HepG2 (cell line): ENCODE data around the gene RHOV. TPM values are rescaled to one million over a fixed set of nuclear protein-coding genes. Genes with fewer than 3 reads are reported as not detected.

ENCODE experiments used
- ATF5 ChIP-seq: sonication (generic); formaldehyde crosslinking; IDR thresholded peaks from 2 replicates; pipeline ENCODE4 v1.4.0; 2020; ENCODE audit warnings: mild to moderate bottlenecking, low read depth, missing genetic modification reagents
- HNF1B ChIP-seq: sonication (generic); formaldehyde crosslinking; IDR thresholded peaks from 2 replicates; pipeline ENCODE4 v1.5.1; 2020; ENCODE audit warnings: mild to moderate bottlenecking, moderate library complexity, missing genetic modification reagents
- HNF4A ChIP-seq: sonication (generic); formaldehyde crosslinking; IDR thresholded peaks from 2 replicates; pipeline ENCODE4 v1.4.0; 2020; ENCODE audit warnings: missing genetic modification reagents
- HNF4G ChIP-seq, 2 experiments: sonication (generic) in 1 of 2; formaldehyde crosslinking in 1 of 2; IDR thresholded peaks; 2 replicates each; pipeline versions ENCODE4 v1.4.0 to v1.6.1; 2011 to 2020; ENCODE audit warnings: borderline replicate concordance in 2 of 2, low read depth in 2 of 2, mild to moderate bottlenecking in 2 of 2, low read length in 1 of 2, missing genetic modification reagents in 1 of 2, moderate library complexity in 1 of 2
- MXD3 ChIP-seq: IDR thresholded peaks from 2 replicates; pipeline ENCODE4 v1.6.1; 2016; ENCODE audit warnings: mild to moderate bottlenecking, missing biosample characterization, missing genetic modification reagents
- RCOR2 ChIP-seq: IDR thresholded peaks from 2 replicates; pipeline ENCODE4 v1.6.1; 2016; ENCODE audit warnings: missing biosample characterization, missing genetic modification reagents
- STAG1 ChIP-seq: sonication (generic); formaldehyde crosslinking; IDR thresholded peaks from 2 replicates; pipeline ENCODE4 v1.4.0; 2020; ENCODE audit warnings: missing genetic modification reagents
- TGIF2 ChIP-seq: IDR thresholded peaks from 2 replicates; pipeline ENCODE4 v1.6.1; 2016; ENCODE audit warnings: control low read depth, missing compliant biosample characterization
- THRA ChIP-seq: sonication (generic); formaldehyde crosslinking; IDR thresholded peaks from 2 replicates; pipeline ENCODE4 v1.4.0; 2020; ENCODE audit warnings: missing genetic modification reagents, borderline replicate concordance
- ZFAT ChIP-seq: sonication (generic); formaldehyde crosslinking; conservative IDR thresholded peaks from 2 replicates; pipeline ENCODE4 v1.8.1; 2023; ENCODE audit warnings: missing genetic modification reagents, inconsistent platforms
- ZKSCAN8 ChIP-seq: IDR thresholded peaks from 2 replicates; pipeline ENCODE4 v1.6.1; 2016; ENCODE audit warnings: borderline replicate concordance, missing genetic modification reagents, missing compliant biosample characterization
- ZNF574 ChIP-seq: sonication (generic); formaldehyde crosslinking; IDR thresholded peaks from 2 replicates; pipeline ENCODE4 v1.4.0; 2020; ENCODE audit warnings: missing genetic modification reagents
- ZNF580 ChIP-seq: IDR thresholded peaks from 2 replicates; pipeline ENCODE4 v1.6.1; 2016; ENCODE audit warnings: low read depth, borderline replicate concordance
- ZNF687 ChIP-seq: sonication (generic); formaldehyde crosslinking; IDR thresholded peaks from 2 replicates; pipeline ENCODE4 v1.5.1; 2020; ENCODE audit warnings: mild to moderate bottlenecking, missing genetic modification reagents, moderate library complexity
- polyA plus RNA-seq, 8 experiments: library from polyadenylated mRNA; depleted of rRNA in 3 of 8; stranded (reverse) in 7 of 8; unstranded in 1 of 8; fragments of >200 nt; fragmentation: Illumina TruSeq in 4 of 8; extraction: Trizol in 4 of 8; gene quantifications; 2 replicates each; pipeline versions ENCODE4 v1.2.1 to v1.2.3, GENCODE V29; 2011 to 2016; ENCODE audit warnings: low read depth in 4 of 8, missing spikeins in 1 of 8, mixed read lengths in 1 of 8; ENCODE audit not compliant: insufficient read depth in 1 of 8
- total RNA-seq, 5 experiments: library from RNA; depleted of rRNA; stranded (reverse); fragments of >200 nt; fragmentation: Illumina TruSeq; extraction: Trizol; gene quantifications; 2 replicates each; pipeline ENCODE4 v1.2.3, GENCODE V29; 2016; ENCODE audit warnings: low read depth in 1 of 5

The RHOV gene
- total and polyA plus RNA-seq, 2 of the 13 experiments (the other 11 are each of a cell fraction or from before 2014, with no cell fraction given): 0.17 to 0.18 TPM

GRCh38 chr15:40859206-40859851 lies 14.7 kb downstream of the RHOV start (continued):
- 0 out of 2 replicates have a peak, but pooled peaks have one; percentile 35 for TF ChIP-seq ZNF580 (CRISPR knock-in tag)
- peak; percentile 69 for TF ChIP-seq ZNF687 (CRISPR knock-in tag)
- TF ChIP-seq ATF5 (CRISPR knock-in tag): no peak
- TF ChIP-seq STAG1: peak; percentile 60
- TF ChIP-seq ZKSCAN8 (CRISPR knock-in tag): 0 out of 2 replicates have a peak, but pooled peaks have one; percentile 20
- no peak for TF ChIP-seq ZFAT (CRISPR knock-in tag)
- 0 out of 2 replicates have a peak, but pooled peaks have one; percentile 14 for TF ChIP-seq HNF1B
- TF ChIP-seq HNF4A (CRISPR knock-in tag): 0 out of 2 replicates have a peak, but pooled peaks have one; percentile 16
- no peak for TF ChIP-seq MXD3 (CRISPR knock-in tag)
- 0 out of 2 replicates have a peak, but pooled peaks have one; percentile 3 for TF ChIP-seq HNF4G (IDR thresholded peaks at IDR 0.05; ENCODE audit: borderline replicate concordance, low read depth, low read length)
- peak; percentile 62; the same call in 1 of the 2 replicates for TF ChIP-seq HNF4G (CRISPR knock-in tag; IDR thresholded peaks at IDR 0.05; ENCODE audit: borderline replicate concordance, low read depth)
- peak; percentile 47 for TF ChIP-seq ZNF574 (CRISPR knock-in tag)
- 0 out of 2 replicates have a peak, but pooled peaks have one; percentile 23 for TF ChIP-seq TGIF2 (CRISPR knock-in tag)
- TF ChIP-seq THRA: no peak; the same call in 1 of the 2 replicates
- TF ChIP-seq RCOR2 (CRISPR knock-in tag): no peak
